Activated CD4-positive, alpha-beta T cell treated with anti-CD3 and anti-CD28 coated beads, Interleukin-10, Interleukin-2, amounts not matched to agents 100 ng/mL and 50 ng/mL, durations not matched to agents 16 hours and 8 hours (primary cell): Measurements from ENCODE around the gene LCE1E.

Source experiments
- DNase-seq: peaks from one replicate; pipeline ENCODE4 v3.0.0-alpha.2; 2020

Gene LCE1E

GRCh38 chr1:152786077-152786476 is at the start of gene LCE1E:
Gene LCE1E (plus strand): TSS chr1:152786257. CDS start chr1:152787300, 1,043 bp downstream.
- no peak for DNase-seq

- DNase-seq = no peak
Measured at GRCh38 chr1:152737997-152738396, 48.1 kb upstream of the LCE1E start.

GRCh38 chr1:152739841-152740240 is 46.2 kb upstream of the LCE1E start:
- no peak for DNase-seq

- DNase-seq = no peak
Measured at GRCh38 chr1:152741656-152742055, 44.4 kb upstream of the LCE1E start.

- DNase-seq = no peak
Measured at GRCh38 chr1:152743371-152744145, 42.5 kb upstream of the LCE1E start.

- DNase-seq = no peak
Measured at GRCh38 chr1:152745289-152745704, 40.8 kb upstream of the LCE1E start.

- no peak for DNase-seq
Measured at GRCh38 chr1:152745765-152746444, 40.2 kb upstream of the LCE1E start.

- no peak for DNase-seq
Measured at GRCh38 chr1:152747831-152748230, 38.2 kb upstream of the LCE1E start.

- DNase-seq = no peak
Measured at GRCh38 chr1:152752225-152752624, 33.8 kb upstream of the LCE1E start.

- DNase-seq = no peak
Measured at GRCh38 chr1:152753586-152753985, 32.5 kb upstream of the LCE1E start.

GRCh38 chr1:152756872-152757271 is 29.2 kb upstream of the LCE1E start:
- DNase-seq = no peak

GRCh38 chr1:152757747-152758146 is 28.3 kb upstream of the LCE1E start, which contains the start of gene KPRP:
Gene KPRP (plus strand): TSS chr1:152758025. CDS start chr1:152759589, 1,564 bp downstream.
- DNase-seq = no peak

GRCh38 chr1:152758636-152759035 is 27.4 kb upstream of the LCE1E start:
- no peak for DNase-seq

GRCh38 chr1:152759453-152760173 is 26.4 kb upstream of the LCE1E start:
- DNase-seq = no peak

GRCh38 chr1:152760551-152761190 is 25.4 kb upstream of the LCE1E start:
- no peak for DNase-seq

GRCh38 chr1:152761609-152762213 is 24.3 kb upstream of the LCE1E start:
- no peak for DNase-seq

GRCh38 chr1:152768847-152769533 is 17.1 kb upstream of the LCE1E start:
- DNase-seq = no peak

GRCh38 chr1:152770411-152770810 is 15.6 kb upstream of the LCE1E start:
- DNase-seq = no peak

GRCh38 chr1:152774875-152775274 is 11.2 kb upstream of the LCE1E start, which contains the start of gene LCE1F:
Gene LCE1F (plus strand): TSS chr1:152775140. CDS start chr1:152776372, 1,232 bp downstream.
- DNase-seq = no peak

GRCh38 chr1:152776361-152776760 is 9.7 kb upstream of the LCE1E start:
- no peak for DNase-seq

GRCh38 chr1:152777510-152778137 is 8.4 kb upstream of the LCE1E start:
- peak; percentile 18 for DNase-seq
